ENCODE data around the gene SORT1.
"Not testable (repeated sequence)": the region's sequence is repeated elsewhere in the genome, so short reads cannot be mapped to it uniquely, and the experiment has no call there.

SORT1 gene

DNA sequence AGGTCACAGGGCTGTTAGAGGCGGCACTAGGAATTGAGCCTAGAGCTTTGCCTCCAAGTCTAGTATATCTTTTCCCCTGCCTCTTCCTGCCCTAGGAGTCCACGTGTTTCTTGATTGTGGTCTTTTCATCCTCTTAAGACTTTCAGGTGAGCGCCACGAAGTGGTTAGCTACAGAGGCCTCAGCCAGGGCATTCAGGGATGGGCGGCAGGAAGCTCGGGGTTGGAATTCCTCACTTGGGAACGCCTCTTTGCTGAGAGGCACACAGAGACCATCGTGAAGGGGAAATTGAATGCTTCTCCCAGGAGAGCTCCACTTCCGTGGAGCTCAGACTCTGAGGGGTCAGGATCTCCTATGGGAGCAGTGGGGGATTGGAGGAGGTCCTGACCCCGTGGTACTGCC is 91.7 kb downstream of the SORT1 start:
- not testable (repeated sequence) for H3K27me3 ChIP-seq (replicated peaks; ENCODE audit: control insufficient read depth, insufficient read depth, low read length, poor library complexity, severe bottlenecking); H3K27ac ChIP-seq (ENCODE audit: insufficient read depth, low read length, poor library complexity, severe bottlenecking); H3K36me3 ChIP-seq (ENCODE audit: control insufficient read depth, insufficient read depth, low read length); DNase-seq; H3K9me3 ChIP-seq (ENCODE audit: control insufficient read depth, low read length); H3K4me3 ChIP-seq (ENCODE audit: insufficient read depth, low read depth, low read length, poor library complexity, severe bottlenecking); H3K4me1 ChIP-seq (ENCODE audit: control insufficient read depth, insufficient read depth, low read length, poor library complexity, severe bottlenecking)

DNA sequence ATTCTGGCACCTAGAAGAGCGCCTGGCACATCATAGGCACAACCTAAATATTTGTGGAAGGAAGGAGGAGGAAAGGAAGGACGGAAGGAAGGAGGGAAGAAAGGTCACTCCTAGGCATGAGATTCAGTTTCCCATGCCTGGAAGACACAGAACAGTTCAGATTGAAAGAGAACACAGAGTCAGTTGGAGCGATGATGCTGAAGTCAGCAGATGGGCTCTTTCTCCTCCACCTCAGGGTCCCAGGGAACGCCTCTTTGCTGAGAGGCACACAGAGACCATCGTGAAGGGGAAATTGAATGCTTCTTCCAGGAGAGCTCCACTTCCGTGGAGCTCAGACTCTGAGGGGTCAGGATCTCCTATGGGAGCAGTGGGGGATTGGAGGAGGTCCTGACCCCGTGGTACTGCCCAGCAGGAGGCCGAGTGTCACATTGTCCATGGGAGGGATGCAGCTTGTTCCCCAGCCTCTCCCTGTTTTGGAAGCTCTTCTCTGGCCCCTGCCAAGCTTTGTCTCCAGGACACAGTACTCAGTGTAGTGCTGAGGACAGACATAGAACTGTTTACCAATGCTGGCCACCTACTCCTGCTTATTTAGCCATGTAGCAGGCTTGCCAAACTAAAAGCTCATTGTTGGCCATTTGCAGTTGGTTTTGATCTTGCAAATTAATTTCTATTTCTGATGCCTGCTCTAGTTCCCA is 93.3 kb downstream of the SORT1 start:
- H3K36me3 ChIP-seq (ENCODE audit: control insufficient read depth, insufficient read depth, low read length): no peaks in the 10 kb centered on the region
- no peaks in the 10 kb centered on the region for H3K4me1 ChIP-seq (ENCODE audit: control insufficient read depth, insufficient read depth, low read length, poor library complexity, severe bottlenecking)
- H3K4me3 ChIP-seq (ENCODE audit: insufficient read depth, low read depth, low read length, poor library complexity, severe bottlenecking): no peak overlapping the region
- no peaks in the 10 kb centered on the region for H3K27me3 ChIP-seq (replicated peaks; ENCODE audit: control insufficient read depth, insufficient read depth, low read length, poor library complexity, severe bottlenecking)
- H3K27ac ChIP-seq (ENCODE audit: insufficient read depth, low read length, poor library complexity, severe bottlenecking): no peak overlapping the region
- DNase-seq: no peak
- H3K9me3 ChIP-seq (ENCODE audit: control insufficient read depth, low read length): no peaks in the 10 kb centered on the region

DNA sequence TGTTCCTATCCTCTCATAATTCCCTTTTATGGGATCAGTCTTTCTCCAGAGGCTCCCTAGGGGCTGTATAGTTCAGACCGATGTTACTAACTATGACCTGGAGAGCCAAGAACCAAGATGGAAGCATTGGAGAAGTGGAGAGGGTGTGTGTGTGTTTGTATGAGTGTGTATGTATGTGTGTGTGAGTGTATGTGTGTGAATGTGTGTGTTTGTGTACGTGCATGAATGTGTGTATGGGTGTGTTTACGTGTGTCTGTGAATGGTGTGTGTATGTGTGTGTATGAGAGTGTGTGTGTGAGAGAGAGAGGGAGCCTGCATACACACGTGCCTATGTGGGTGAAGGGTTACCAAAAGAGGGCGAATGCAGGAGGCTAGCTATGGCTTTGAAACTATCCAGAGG is 95.8 kb downstream of the SORT1 start:
- no peak overlapping the region for H3K4me3 ChIP-seq (ENCODE audit: insufficient read depth, low read depth, low read length, poor library complexity, severe bottlenecking)
- no peak for DNase-seq
- H3K27me3 ChIP-seq (replicated peaks; ENCODE audit: control insufficient read depth, insufficient read depth, low read length, poor library complexity, severe bottlenecking): peaks cover 3% of the 10 kb centered on the region
- H3K36me3 ChIP-seq (ENCODE audit: control insufficient read depth, insufficient read depth, low read length): no peaks in the 10 kb centered on the region
- no peaks in the 10 kb centered on the region for H3K9me3 ChIP-seq (ENCODE audit: control insufficient read depth, low read length)
- no peaks in the 10 kb centered on the region for H3K4me1 ChIP-seq (ENCODE audit: control insufficient read depth, insufficient read depth, low read length, poor library complexity, severe bottlenecking)
- H3K27ac ChIP-seq (ENCODE audit: insufficient read depth, low read length, poor library complexity, severe bottlenecking): no peak overlapping the region

DNA sequence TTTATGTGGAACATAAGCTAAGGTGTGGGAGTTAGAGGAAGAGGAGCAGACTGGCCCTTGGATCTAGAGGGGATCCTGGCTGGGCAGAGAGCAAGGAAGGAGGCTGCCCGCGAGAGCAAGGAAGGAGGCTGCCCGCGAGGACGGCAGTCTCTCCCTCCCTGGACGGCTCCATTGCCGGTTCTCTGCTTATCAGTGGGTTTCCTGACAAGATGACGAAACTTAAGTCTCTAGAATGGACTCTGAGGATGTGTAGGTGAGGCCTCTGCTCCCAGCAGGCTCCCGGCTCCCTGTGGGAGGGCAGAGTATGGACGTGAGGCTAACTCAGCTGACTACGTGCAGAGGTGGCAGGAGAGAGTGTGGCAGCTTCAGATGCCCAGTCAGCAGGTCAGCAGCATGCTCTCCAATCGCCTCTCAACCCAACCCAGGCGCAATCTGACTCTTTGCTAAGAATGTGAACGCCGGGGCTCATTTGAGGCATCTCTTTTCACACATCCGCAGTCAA is 97.0 kb downstream of the SORT1 start:
- Histone ChIP-seq H3K4me3 (ENCODE audit: insufficient read depth, low read depth, low read length, poor library complexity, severe bottlenecking) (no peak overlapping the region), H3K9me3 (ENCODE audit: control insufficient read depth, low read length) (no peaks in the 10 kb centered on the region), H3K36me3 (ENCODE audit: control insufficient read depth, insufficient read depth, low read length) (no peaks in the 10 kb centered on the region), H3K27ac (ENCODE audit: insufficient read depth, low read length, poor library complexity, severe bottlenecking) (no peak overlapping the region), H3K4me1 (ENCODE audit: control insufficient read depth, insufficient read depth, low read length, poor library complexity, severe bottlenecking) (no peaks in the 10 kb centered on the region), H3K27me3 (replicated peaks; ENCODE audit: control insufficient read depth, insufficient read depth, low read length, poor library complexity, severe bottlenecking) (peaks cover 3% of the 10 kb centered on the region)
- no peak for DNase-seq

DNA sequence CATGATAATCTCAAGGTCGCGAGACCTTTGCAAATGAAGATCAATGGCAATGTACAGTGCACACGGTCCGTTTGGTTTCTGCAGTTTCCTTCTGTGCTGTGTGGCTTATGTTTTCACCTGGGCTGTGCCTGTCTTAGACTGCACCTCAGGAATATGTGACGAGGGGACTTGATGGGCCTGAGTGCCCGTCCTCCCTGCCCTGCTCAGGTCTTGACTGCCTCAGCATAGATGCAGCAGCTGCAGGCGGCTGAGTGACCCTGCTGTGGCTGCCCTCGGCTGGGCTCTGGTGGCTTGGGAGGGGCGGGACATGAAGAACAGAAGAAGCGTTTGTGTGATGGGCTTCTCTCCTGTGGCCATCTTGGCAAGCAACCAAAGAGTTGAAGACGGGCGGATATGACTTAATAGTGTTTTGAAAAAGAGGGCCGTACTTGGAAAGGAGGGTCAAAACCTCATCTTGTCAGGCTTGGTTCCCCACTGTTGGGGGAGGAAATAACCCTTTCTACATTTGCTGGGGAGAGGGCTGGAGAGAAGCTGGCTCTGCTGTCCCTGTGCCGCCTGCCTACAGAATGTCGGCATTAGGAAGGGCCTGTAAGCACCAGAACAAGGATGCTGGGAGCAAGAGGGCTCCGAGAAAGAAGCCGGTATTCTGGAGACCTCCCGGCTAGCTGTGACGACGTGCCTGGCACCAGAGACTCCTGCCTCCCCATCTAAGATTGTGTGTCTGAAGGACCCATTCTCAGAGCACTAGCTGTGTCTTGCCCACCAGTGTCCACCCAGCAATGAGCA is 98.0 kb downstream of the SORT1 start:
- no peaks in the 10 kb centered on the region for H3K4me1 ChIP-seq (ENCODE audit: control insufficient read depth, insufficient read depth, low read length, poor library complexity, severe bottlenecking)
- no peaks in the 10 kb centered on the region for H3K9me3 ChIP-seq (ENCODE audit: control insufficient read depth, low read length)
- H3K27me3 ChIP-seq (replicated peaks; ENCODE audit: control insufficient read depth, insufficient read depth, low read length, poor library complexity, severe bottlenecking): peaks cover 3% of the 10 kb centered on the region
- H3K36me3 ChIP-seq (ENCODE audit: control insufficient read depth, insufficient read depth, low read length): no peaks in the 10 kb centered on the region
- DNase-seq: no peak
- no peak overlapping the region for H3K4me3 ChIP-seq (ENCODE audit: insufficient read depth, low read depth, low read length, poor library complexity, severe bottlenecking)
- no peak overlapping the region for H3K27ac ChIP-seq (ENCODE audit: insufficient read depth, low read length, poor library complexity, severe bottlenecking)

DNA sequence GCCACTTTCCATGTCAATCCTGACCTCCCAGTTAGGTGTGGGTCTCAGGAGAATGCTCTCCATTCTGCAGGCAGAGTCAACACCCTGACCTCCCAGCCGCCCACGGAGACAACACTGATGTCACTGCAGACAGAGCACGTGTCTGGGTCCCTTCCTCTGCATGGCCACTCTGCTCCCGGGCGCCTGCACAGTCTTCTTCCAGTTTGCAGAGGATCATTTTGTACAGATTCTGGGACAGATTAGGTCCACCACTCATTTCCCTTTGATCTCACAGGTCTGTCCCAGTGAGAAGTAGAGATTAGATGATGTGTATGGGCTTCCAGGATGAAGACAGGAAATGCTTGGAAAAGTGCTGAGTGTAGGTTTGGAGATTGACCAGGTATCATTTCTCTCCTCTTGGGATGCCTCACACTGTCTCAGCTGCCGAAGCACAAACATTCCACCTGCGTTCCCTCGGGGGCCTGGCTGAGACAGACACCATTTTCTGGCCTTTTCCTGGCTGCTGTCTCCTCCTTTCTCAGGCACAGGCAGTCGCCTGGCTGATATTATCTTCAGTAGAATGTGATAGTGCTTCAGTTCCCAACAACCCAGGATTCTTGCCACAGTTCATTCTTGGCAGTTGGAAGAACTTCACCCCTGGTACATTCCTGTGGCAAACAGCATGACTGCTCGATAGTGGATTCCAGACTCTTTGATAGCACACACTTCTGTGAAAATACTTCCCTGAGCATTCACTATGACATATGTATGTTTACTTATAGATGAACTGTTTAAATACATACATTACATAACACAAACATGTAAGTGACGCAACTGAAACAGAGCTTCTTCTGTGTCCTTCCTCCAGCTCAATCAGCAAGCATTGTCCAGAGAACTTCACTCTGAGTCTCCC is 98.8 kb downstream of the SORT1 start:
- Histone ChIP-seq H3K4me1 (ENCODE audit: control insufficient read depth, insufficient read depth, low read length, poor library complexity, severe bottlenecking) (no peaks in the 10 kb centered on the region), H3K4me3 (ENCODE audit: insufficient read depth, low read depth, low read length, poor library complexity, severe bottlenecking) (no peak overlapping the region), H3K36me3 (ENCODE audit: control insufficient read depth, insufficient read depth, low read length) (no peaks in the 10 kb centered on the region), H3K27ac (ENCODE audit: insufficient read depth, low read length, poor library complexity, severe bottlenecking) (no peak overlapping the region), H3K9me3 (ENCODE audit: control insufficient read depth, low read length) (no peaks in the 10 kb centered on the region), H3K27me3 (replicated peaks; ENCODE audit: control insufficient read depth, insufficient read depth, low read length, poor library complexity, severe bottlenecking) (peaks cover 3% of the 10 kb centered on the region)
- no peak for DNase-seq

DNA sequence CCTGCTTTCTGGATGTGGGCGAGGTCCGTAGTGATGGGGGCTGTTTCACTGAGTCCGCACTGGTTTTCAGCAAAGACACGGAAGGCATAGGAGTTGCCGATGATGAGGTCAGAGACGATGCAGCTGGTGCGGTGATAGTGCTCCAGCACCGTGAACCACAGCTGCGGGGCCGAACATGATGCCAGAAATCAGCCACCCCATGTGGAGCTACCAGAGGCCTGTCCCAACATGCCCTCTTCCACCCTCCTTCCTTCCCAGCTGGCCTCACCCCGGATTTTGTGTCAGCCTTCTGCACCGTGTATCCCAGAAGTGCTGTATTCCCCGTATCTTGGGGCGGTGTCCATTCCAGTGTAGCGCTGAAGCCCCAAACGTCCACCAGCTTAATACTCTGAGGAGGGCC is 100.9 kb downstream of the SORT1 start:
- H3K4me3 ChIP-seq (ENCODE audit: insufficient read depth, low read depth, low read length, poor library complexity, severe bottlenecking): no peak overlapping the region
- H3K9me3 ChIP-seq (ENCODE audit: control insufficient read depth, low read length): no peaks in the 10 kb centered on the region
- H3K4me1 ChIP-seq (ENCODE audit: control insufficient read depth, insufficient read depth, low read length, poor library complexity, severe bottlenecking): no peaks in the 10 kb centered on the region
- H3K36me3 ChIP-seq (ENCODE audit: control insufficient read depth, insufficient read depth, low read length): no peaks in the 10 kb centered on the region
- H3K27ac ChIP-seq (ENCODE audit: insufficient read depth, low read length, poor library complexity, severe bottlenecking): no peak overlapping the region
- no peak for DNase-seq
- H3K27me3 ChIP-seq (replicated peaks; ENCODE audit: control insufficient read depth, insufficient read depth, low read length, poor library complexity, severe bottlenecking): peaks cover 3% of the 10 kb centered on the region

DNA sequence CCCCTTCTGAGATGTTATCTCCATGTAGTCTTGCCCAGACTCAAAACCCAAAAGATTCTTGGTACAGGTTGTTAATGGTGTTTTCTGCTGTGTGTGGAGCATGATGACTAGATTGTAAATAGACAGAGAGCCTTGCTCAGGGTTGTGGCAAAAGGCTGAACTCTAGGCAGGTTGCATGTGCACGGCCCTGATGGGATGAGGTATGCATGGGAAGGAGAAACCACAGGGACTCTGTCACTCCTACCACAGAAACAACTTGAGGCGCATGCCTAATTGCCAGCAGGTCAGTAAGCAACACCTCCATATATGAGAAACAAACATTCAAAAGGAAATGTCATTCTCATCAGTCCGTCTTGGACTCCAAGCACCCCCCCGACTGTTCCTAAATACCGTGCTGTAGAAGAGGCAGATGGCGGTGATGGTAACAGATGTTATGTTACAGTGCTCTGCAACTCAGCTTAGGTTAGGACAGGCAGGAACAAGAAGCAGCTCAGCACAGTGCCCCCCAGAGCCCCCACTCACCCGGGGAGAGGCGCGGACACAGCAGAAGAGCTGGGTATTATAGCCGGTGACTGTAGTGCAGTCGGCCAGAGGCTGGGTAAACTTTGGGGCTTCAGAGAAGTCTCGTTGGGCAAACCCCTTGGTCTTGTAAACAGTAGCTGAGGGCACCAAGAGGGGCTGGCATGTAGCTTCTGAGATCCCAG is 101.9 kb downstream of the SORT1 start:
- Histone ChIP-seq H3K4me1 (ENCODE audit: control insufficient read depth, insufficient read depth, low read length, poor library complexity, severe bottlenecking) (no peaks in the 10 kb centered on the region), H3K4me3 (ENCODE audit: insufficient read depth, low read depth, low read length, poor library complexity, severe bottlenecking) (no peak overlapping the region), H3K36me3 (ENCODE audit: control insufficient read depth, insufficient read depth, low read length) (no peaks in the 10 kb centered on the region), H3K9me3 (ENCODE audit: control insufficient read depth, low read length) (no peaks in the 10 kb centered on the region), H3K27me3 (replicated peaks; ENCODE audit: control insufficient read depth, insufficient read depth, low read length, poor library complexity, severe bottlenecking) (peaks cover 3% of the 10 kb centered on the region), H3K27ac (ENCODE audit: insufficient read depth, low read length, poor library complexity, severe bottlenecking) (no peak overlapping the region)
- no peak for DNase-seq

DNA sequence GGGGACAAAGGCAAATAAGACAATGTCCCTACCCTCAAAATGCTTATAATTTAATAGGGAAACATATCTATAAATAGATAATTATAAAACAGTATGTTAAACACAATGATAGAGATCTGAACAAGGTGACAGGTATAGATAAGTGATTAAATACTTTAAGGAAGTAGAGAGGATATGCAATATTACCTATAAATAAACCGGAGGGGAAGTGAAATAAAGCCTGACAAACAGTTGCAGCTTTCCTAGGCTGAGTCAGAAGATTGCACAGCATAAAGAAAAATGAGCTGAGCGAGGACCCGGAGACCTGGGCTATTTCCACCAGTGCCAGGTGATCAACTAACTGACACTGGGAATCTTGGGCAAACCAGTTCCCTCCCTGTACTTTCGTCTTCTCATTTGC is 103.2 kb downstream of the SORT1 start:
- no peaks in the 10 kb centered on the region for H3K9me3 ChIP-seq (ENCODE audit: control insufficient read depth, low read length)
- H3K36me3 ChIP-seq (ENCODE audit: control insufficient read depth, insufficient read depth, low read length): no peaks in the 10 kb centered on the region
- no peak overlapping the region for H3K27ac ChIP-seq (ENCODE audit: insufficient read depth, low read length, poor library complexity, severe bottlenecking)
- H3K27me3 ChIP-seq (replicated peaks; ENCODE audit: control insufficient read depth, insufficient read depth, low read length, poor library complexity, severe bottlenecking): peaks cover 3% of the 10 kb centered on the region
- no peak overlapping the region for H3K4me3 ChIP-seq (ENCODE audit: insufficient read depth, low read depth, low read length, poor library complexity, severe bottlenecking)
- DNase-seq: no peak
- H3K4me1 ChIP-seq (ENCODE audit: control insufficient read depth, insufficient read depth, low read length, poor library complexity, severe bottlenecking): no peaks in the 10 kb centered on the region
